ENCODE results near the gene NFKBIE. TPM values are rescaled to one million over a fixed set of nuclear protein-coding genes. Genes with fewer than 3 reads are reported as not detected.

The NFKBIE gene
- total and polyA plus RNA-seq, 2 of the 13 experiments (the other 11 are each of a cell fraction or from before 2014, with no cell fraction given), result 6.7 to 14.5 TPM

GRCh38 chr6:44250718-44251123, 14.6 kb downstream of the NFKBIE start:
- no TSS peak for BruUV-seq (replicated peaks)
- in situ Hi-C loops (cut with HindIII; ENCODE audit: extremely low pct_ligation_motif_present, low pct_unique_long_range_greater_than_20kb) (no loop called here), intact Hi-C loops (cut with micrococcal nuclease; ENCODE audit: unreplicated experiment) (loop anchor here (5.0 kb wide), 1 partner anchor 153 kb away; no protein-coding TSS in a partner anchor)
- CTCF ChIA-PET (ENCODE audit: low intra/inter-chr PET ratio, low total read pairs), result no interaction called here
- Histone ChIP-seq H3K4me2 (ENCODE audit: low read depth, low read length) (peak overlapping the region; percentile 13; the same call in 1 of the 2 replicates), H3K4me3 (replicated peaks in 1 of 3; ENCODE audit: insufficient read depth in 1 of 3, low read depth in 2 of 3, low read length in 3 of 3) (no peak overlapping the region; a peak in 1 of 6 replicates), H3K9ac (ENCODE audit: insufficient read depth, low read depth, low read length) (no peak overlapping the region), H2AFZ (ENCODE audit: low read length) (no peak overlapping the region), H4K20me1 (ENCODE audit: insufficient read depth, low read length) (peaks cover 85% of the 10 kb centered on the region), H3K36me3 (replicated peaks in 1 of 2; ENCODE audit: control insufficient read depth in 1 of 2, insufficient read depth in 2 of 2, low read length in 2 of 2) (peaks cover 45 to 71% of the 10 kb centered on the region in 2 experiments), H3K4me1 (ENCODE audit: insufficient read depth, low read length) (peaks cover 73% of the 10 kb centered on the region), H3K79me2 (ENCODE audit: insufficient read depth, low read length) (peaks cover 58% of the 10 kb centered on the region), H3K27me3 (ENCODE audit: control insufficient read depth in 1 of 2, insufficient read depth in 2 of 2, low read length in 2 of 2) (no peaks in the 10 kb centered on the region; a peak in 1 of 5 replicates), H3K9me3 (ENCODE audit: low read length) (no peaks in the 10 kb centered on the region), H3K27ac (ENCODE audit: extremely low read length, insufficient read depth, low read length) (no peak overlapping the region)
- ATAC-seq (no peak), DNase-seq (ENCODE audit: low spot score) (no peak), FAIRE-seq (no peak)
- POLR2A ChIA-PET, result no interaction called here
- 86% methylated on average over 3 of the region's 3 CpGs for WGBS (ENCODE audit: low lambda C conversion rate)
- TF ChIP-seq SSRP1 (CRISPR knock-in tag; IDR thresholded peaks at IDR 0.05), result 0 out of 2 replicates have a peak, but pooled peaks have one; percentile 24
- no peak for TF ChIP-seq TAF15 (IDR thresholded peaks at IDR 0.05; ENCODE audit: low read depth, low read length, poor library complexity, severe bottlenecking)
- TF ChIP-seq ZSCAN9 (CRISPR knock-in tag; IDR thresholded peaks at IDR 0.05; ENCODE audit: borderline replicate concordance), result no peak
- no peak for TF ChIP-seq PAF1 (CRISPR knock-in tag; IDR thresholded peaks at IDR 0.05)
- TF ChIP-seq, protein P1, sequence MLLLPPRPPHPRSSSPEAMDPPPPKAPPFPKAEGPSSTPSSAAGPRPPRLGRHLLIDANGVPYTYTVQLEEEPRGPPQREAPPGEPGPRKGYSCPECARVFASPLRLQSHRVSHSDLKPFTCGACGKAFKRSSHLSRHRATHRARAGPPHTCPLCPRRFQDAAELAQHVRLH (CRISPR knock-in tag; IDR thresholded peaks at IDR 0.05; ENCODE audit: borderline replicate concordance, low read depth), result no peak
- TF ChIP-seq ZNF790 (CRISPR knock-in tag; IDR thresholded peaks at IDR 0.05; ENCODE audit: borderline replicate concordance), result no peak
- TF ChIP-seq AGO2 (optimal IDR thresholded peaks at IDR 0.05; ENCODE audit: low read depth, low read length), result peak; percentile 46
- no peak for TF ChIP-seq ATAD3A (CRISPR knock-in tag; IDR thresholded peaks at IDR 0.05)
- TF ChIP-seq, protein P2, sequence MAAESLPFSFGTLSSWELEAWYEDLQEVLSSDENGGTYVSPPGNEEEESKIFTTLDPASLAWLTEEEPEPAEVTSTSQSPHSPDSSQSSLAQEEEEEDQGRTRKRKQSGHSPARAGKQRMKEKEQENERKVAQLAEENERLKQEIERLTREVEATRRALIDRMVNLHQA (CRISPR knock-in tag; IDR thresholded peaks at IDR 0.05), result no peak
- no peak for TF ChIP-seq TIGD3 (CRISPR knock-in tag; IDR thresholded peaks at IDR 0.05; ENCODE audit: borderline replicate concordance)
- no peak for TF ChIP-seq UBTF (CRISPR knock-in tag; IDR thresholded peaks at IDR 0.05)
- no peak for TF ChIP-seq SAP130 (CRISPR knock-in tag; IDR thresholded peaks at IDR 0.05; ENCODE audit: low read depth)
- TF ChIP-seq RBFOX2 (IDR thresholded peaks at IDR 0.05; ENCODE audit: low read depth, low read length), result peak; percentile 61
- TF ChIP-seq AGO1 (IDR thresholded peaks at IDR 0.05; ENCODE audit: low read depth, low read length, poor library complexity, severe bottlenecking), result peak; percentile 85
- TF ChIP-seq ATF5 (CRISPR knock-in tag; IDR thresholded peaks at IDR 0.05; ENCODE audit: low read depth), result no peak
- TF ChIP-seq ZBTB49 (CRISPR knock-in tag; IDR thresholded peaks at IDR 0.05; ENCODE audit: borderline replicate concordance), result no peak
- peak; percentile 83 for TF ChIP-seq POLR2AphosphoS2 (IDR thresholded peaks at IDR 0.05; ENCODE audit: low read depth, low read length)
- no peak for TF ChIP-seq MEIS2 (CRISPR knock-in tag; IDR thresholded peaks at IDR 0.05)
- TF ChIP-seq ZNF879 (CRISPR knock-in tag; IDR thresholded peaks at IDR 0.05), result no peak

Data from HepG2 (cell line).